HepG2 (cell line): Measurements from ENCODE around the gene SEMG1.

Experiments used
- CTCF ChIP-seq: sonication (generic); formaldehyde crosslinking; IDR thresholded peaks from 2 replicates; pipeline ENCODE4 v1.5.0; 2020; ENCODE audit warnings: mild to moderate bottlenecking, missing genetic modification reagents, moderate library complexity
- E2F1 ChIP-seq: sonication (generic); formaldehyde crosslinking; IDR thresholded peaks from 2 replicates; pipeline ENCODE4 v1.5.0; 2020; ENCODE audit warnings: missing genetic modification reagents
- E2F5 ChIP-seq: sonication (generic); formaldehyde crosslinking; conservative IDR thresholded peaks from 2 replicates; pipeline ENCODE4 v1.4.0; 2020; ENCODE audit warnings: missing genetic modification reagents
- JUND ChIP-seq: sonication (generic); formaldehyde crosslinking; IDR thresholded peaks from 2 replicates; pipeline ENCODE4 v1.8.0; 2022; ENCODE audit warnings: mild to moderate bottlenecking, missing genetic modification reagents
- MAFF ChIP-seq: IDR thresholded peaks from 2 replicates; pipeline ENCODE4 v1.6.1; 2011; ENCODE audit warnings: low read depth, low read length, improper control_type of control experiment
- MAFK ChIP-seq, 2 experiments: IDR thresholded peaks in 1 of 2; conservative IDR thresholded peaks in 1 of 2; 2 replicates each; pipeline ENCODE4 v1.6.1; 2011; ENCODE audit warnings: improper control_type of control experiment in 2 of 2, low read length in 2 of 2
- MED1 ChIP-seq: sonication (generic); formaldehyde crosslinking; IDR thresholded peaks from 2 replicates; pipeline ENCODE4 v1.4.0; 2020; ENCODE audit warnings: missing genetic modification reagents
- POLR2AphosphoS2 ChIP-seq: IDR thresholded peaks from 2 replicates; pipeline ENCODE4 v1.6.1; 2011; ENCODE audit warnings: low read depth, low read length, improper control_type of control experiment
- PRDM4 ChIP-seq: sonication (generic); formaldehyde crosslinking; IDR thresholded peaks from 2 replicates; pipeline ENCODE4 v1.9.0; 2021; ENCODE audit warnings: missing genetic modification reagents, borderline replicate concordance
- SRSF9 ChIP-seq: fragments of 200-400 bp; formaldehyde crosslinking; IDR thresholded peaks from 2 replicates; pipeline ENCODE4 v1.6.1; 2018; ENCODE audit warnings: borderline replicate concordance, mild to moderate bottlenecking, low read depth, low read length; ENCODE audit not compliant: insufficient read depth, poor library complexity, severe bottlenecking
- USF2 ChIP-seq, 2 experiments: sonication (generic) in 1 of 2; formaldehyde crosslinking in 1 of 2; IDR thresholded peaks; 2 replicates each; pipeline versions ENCODE4 v1.5.1 to v1.6.1; 2011 to 2020; ENCODE audit warnings: borderline replicate concordance in 1 of 2, low read depth in 1 of 2, low read length in 1 of 2, mild to moderate bottlenecking in 1 of 2, missing genetic modification reagents in 1 of 2, moderate library complexity in 1 of 2
- ZNF510 ChIP-seq: sonication (generic); formaldehyde crosslinking; IDR thresholded peaks from 2 replicates; pipeline ENCODE4 v1.4.0; 2020; ENCODE audit warnings: low read depth, mild to moderate bottlenecking, missing genetic modification reagents
- ZNF850 ChIP-seq: sonication (generic); formaldehyde crosslinking; conservative IDR thresholded peaks from 2 replicates; pipeline ENCODE4 v1.9.0; 2021; ENCODE audit warnings: mild to moderate bottlenecking, missing genetic modification reagents

GRCh38 chr20:45206725-45207124 lies at the start of gene SEMG1:
- TF ChIP-seq USF2 (IDR thresholded peaks at IDR 0.05; ENCODE audit: low read depth, low read length) (no peak), USF2 (CRISPR knock-in tag; IDR thresholded peaks at IDR 0.05; ENCODE audit: borderline replicate concordance) (no peak), E2F1 (CRISPR knock-in tag) (no peak), E2F5 (CRISPR knock-in tag) (no peak), POLR2AphosphoS2 (no peak), ZNF850 (CRISPR knock-in tag) (no peak), MAFF (no peak), PRDM4 (CRISPR knock-in tag) (no peak), SRSF9 (no peak), MED1 (no peak), CTCF (CRISPR knock-in tag) (no peak), ZNF510 (no peak), JUND (no peak), MAFK (conservative IDR thresholded peaks at IDR 0.05 in 1 of 2, IDR thresholded peaks at IDR 0.05 in 1 of 2; ENCODE audit: low read length in 2 of 2) (no peak)
